SK-N-SH (cell line): ENCODE results near the gene IGF2R.

Source experiments
- CHD2 ChIP-seq: fragments of 150-350 bp; IDR thresholded peaks from 2 replicates; pipeline ENCODE4 v1.6.1; 2018; ENCODE audit warnings: low read length; ENCODE audit not compliant: partially characterized antibody
- ELF1 ChIP-seq: IDR thresholded peaks from 2 replicates; pipeline ENCODE4 v1.4.0; 2012
- EP300 ChIP-seq, 2 experiments: IDR thresholded peaks; 2 replicates each; pipeline versions ENCODE4 v1.4.0 to v1.6.1; 2012; ENCODE audit warnings: borderline replicate concordance in 1 of 2, low read depth in 1 of 2, low read length in 1 of 2
- GABPA ChIP-seq: IDR thresholded peaks from 2 replicates; pipeline ENCODE4 v1.4.0; 2012; ENCODE audit warnings: low read depth, mild to moderate bottlenecking
- MXI1 ChIP-seq: IDR thresholded peaks from 2 replicates; pipeline ENCODE4 v1.6.1; 2012; ENCODE audit warnings: mild to moderate bottlenecking, low read depth, low read length, improper control_type of control experiment
- POLR2AphosphoS5 ChIP-seq: IDR thresholded peaks from 2 replicates; pipeline ENCODE4 v1.6.1; 2012; ENCODE audit warnings: low read depth, low read length
- RXRA ChIP-seq: IDR thresholded peaks from 2 replicates; pipeline ENCODE4 v1.4.0; 2012; ENCODE audit warnings: low read depth, mild to moderate bottlenecking, borderline replicate concordance
- TF ChIP-seq, protein P1 (sequence below): fragments of 200-600 bp; sonication (generic); IDR thresholded peaks from 2 replicates; pipeline ENCODE4 v1.6.1; 2017; ENCODE audit warnings: antibody characterized with exemption, mild to moderate bottlenecking, moderate library complexity
- TF ChIP-seq, protein P2 (sequence below): IDR thresholded peaks from 2 replicates; pipeline ENCODE4 v1.6.1; 2012; ENCODE audit warnings: mild to moderate bottlenecking, low read depth, low read length, moderate library complexity
- TF ChIP-seq, protein P3 (sequence below): IDR thresholded peaks from 2 replicates; pipeline ENCODE4 v1.4.0; 2012; ENCODE audit warnings: low read depth, borderline replicate concordance
- TF ChIP-seq, protein P4 (sequence below): IDR thresholded peaks from 2 replicates; pipeline ENCODE4 v1.4.0; 2012; ENCODE audit warnings: low read depth

- peak in 1 of 2 experiments; percentile 20; a peak in 1 of 4 replicates for TF ChIP-seq EP300 (IDR thresholded peaks at IDR 0.05; ENCODE audit: borderline replicate concordance in 1 of 2, low read depth in 1 of 2, low read length in 1 of 2)
- no peak for TF ChIP-seq ELF1
- TF ChIP-seq, protein P1, sequence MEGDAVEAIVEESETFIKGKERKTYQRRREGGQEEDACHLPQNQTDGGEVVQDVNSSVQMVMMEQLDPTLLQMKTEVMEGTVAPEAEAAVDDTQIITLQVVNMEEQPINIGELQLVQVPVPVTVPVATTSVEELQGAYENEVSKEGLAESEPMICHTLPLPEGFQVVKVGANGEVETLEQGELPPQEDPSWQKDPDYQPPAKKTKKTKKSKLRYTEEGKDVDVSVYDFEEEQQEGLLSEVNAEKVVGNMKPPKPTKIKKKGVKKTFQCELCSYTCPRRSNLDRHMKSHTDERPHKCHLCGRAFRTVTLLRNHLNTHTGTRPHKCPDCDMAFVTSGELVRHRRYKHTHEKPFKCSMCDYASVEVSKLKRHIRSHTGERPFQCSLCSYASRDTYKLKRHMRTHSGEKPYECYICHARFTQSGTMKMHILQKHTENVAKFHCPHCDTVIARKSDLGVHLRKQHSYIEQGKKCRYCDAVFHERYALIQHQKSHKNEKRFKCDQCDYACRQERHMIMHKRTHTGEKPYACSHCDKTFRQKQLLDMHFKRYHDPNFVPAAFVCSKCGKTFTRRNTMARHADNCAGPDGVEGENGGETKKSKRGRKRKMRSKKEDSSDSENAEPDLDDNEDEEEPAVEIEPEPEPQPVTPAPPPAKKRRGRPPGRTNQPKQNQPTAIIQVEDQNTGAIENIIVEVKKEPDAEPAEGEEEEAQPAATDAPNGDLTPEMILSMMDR = no peak
- TF ChIP-seq, protein P2, sequence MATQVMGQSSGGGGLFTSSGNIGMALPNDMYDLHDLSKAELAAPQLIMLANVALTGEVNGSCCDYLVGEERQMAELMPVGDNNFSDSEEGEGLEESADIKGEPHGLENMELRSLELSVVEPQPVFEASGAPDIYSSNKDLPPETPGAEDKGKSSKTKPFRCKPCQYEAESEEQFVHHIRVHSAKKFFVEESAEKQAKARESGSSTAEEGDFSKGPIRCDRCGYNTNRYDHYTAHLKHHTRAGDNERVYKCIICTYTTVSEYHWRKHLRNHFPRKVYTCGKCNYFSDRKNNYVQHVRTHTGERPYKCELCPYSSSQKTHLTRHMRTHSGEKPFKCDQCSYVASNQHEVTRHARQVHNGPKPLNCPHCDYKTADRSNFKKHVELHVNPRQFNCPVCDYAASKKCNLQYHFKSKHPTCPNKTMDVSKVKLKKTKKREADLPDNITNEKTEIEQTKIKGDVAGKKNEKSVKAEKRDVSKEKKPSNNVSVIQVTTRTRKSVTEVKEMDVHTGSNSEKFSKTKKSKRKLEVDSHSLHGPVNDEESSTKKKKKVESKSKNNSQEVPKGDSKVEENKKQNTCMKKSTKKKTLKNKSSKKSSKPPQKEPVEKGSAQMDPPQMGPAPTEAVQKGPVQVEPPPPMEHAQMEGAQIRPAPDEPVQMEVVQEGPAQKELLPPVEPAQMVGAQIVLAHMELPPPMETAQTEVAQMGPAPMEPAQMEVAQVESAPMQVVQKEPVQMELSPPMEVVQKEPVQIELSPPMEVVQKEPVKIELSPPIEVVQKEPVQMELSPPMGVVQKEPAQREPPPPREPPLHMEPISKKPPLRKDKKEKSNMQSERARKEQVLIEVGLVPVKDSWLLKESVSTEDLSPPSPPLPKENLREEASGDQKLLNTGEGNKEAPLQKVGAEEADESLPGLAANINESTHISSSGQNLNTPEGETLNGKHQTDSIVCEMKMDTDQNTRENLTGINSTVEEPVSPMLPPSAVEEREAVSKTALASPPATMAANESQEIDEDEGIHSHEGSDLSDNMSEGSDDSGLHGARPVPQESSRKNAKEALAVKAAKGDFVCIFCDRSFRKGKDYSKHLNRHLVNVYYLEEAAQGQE = no peak
- TF ChIP-seq, protein P3, sequence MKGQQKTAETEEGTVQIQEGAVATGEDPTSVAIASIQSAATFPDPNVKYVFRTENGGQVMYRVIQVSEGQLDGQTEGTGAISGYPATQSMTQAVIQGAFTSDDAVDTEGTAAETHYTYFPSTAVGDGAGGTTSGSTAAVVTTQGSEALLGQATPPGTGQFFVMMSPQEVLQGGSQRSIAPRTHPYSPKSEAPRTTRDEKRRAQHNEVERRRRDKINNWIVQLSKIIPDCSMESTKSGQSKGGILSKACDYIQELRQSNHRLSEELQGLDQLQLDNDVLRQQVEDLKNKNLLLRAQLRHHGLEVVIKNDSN = no peak
- TF ChIP-seq POLR2AphosphoS5 = no peak; the same call in 1 of the 2 replicates
- TF ChIP-seq GABPA = no peak
- TF ChIP-seq, protein P4, sequence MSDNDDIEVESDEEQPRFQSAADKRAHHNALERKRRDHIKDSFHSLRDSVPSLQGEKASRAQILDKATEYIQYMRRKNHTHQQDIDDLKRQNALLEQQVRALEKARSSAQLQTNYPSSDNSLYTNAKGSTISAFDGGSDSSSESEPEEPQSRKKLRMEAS = no peak
- no peak for TF ChIP-seq RXRA
- TF ChIP-seq MXI1 = no peak
- TF ChIP-seq CHD2 = no peak
These were observed 67.9 kb downstream of the IGF2R start for GRCh38 chr6:160036790-160037206.
